GM21786 (cell line): Measurements from ENCODE around the gene NR3C1.
A peak's percentile ranks its signal among the peaks of the same experiment; 100 is the strongest.

ENCODE experiments used
- ATAC-seq: cut with Tn5 transposase; IDR thresholded peaks from one replicate; pipeline ENCODE4 v1.9.1; 2021; ENCODE audit not compliant: unreplicated experiment

NR3C1 gene

GRCh38 chr5:143267186-143267585, 136.3 kb downstream of the NR3C1 start:
- ATAC-seq, result no peak

GRCh38 chr5:143265995-143266394, 137.5 kb downstream of the NR3C1 start:
- ATAC-seq, result no peak

- no peak for ATAC-seq
Measured at GRCh38 chr5:143263272-143263810, 140.1 kb downstream of the NR3C1 start.

GRCh38 chr5:143262393-143263174, 140.9 kb downstream of the NR3C1 start:
- ATAC-seq, result peak; percentile 72

GRCh38 chr5:143261748-143262392, 141.6 kb downstream of the NR3C1 start:
- no peak for ATAC-seq

- ATAC-seq, result no peak
Measured at GRCh38 chr5:143259254-143259605, 144.3 kb downstream of the NR3C1 start.

- no peak for ATAC-seq
Measured at GRCh38 chr5:143258559-143259253, 144.8 kb downstream of the NR3C1 start.

GRCh38 chr5:143254819-143255218, 148.7 kb downstream of the NR3C1 start:
- ATAC-seq, result no peak

GRCh38 chr5:143251946-143252345, 151.5 kb downstream of the NR3C1 start:
- no peak for ATAC-seq

- peak; percentile 75 for ATAC-seq
Measured at GRCh38 chr5:143251190-143251589, 152.3 kb downstream of the NR3C1 start.

GRCh38 chr5:143249851-143250250, 153.6 kb downstream of the NR3C1 start:
- ATAC-seq, result no peak

GRCh38 chr5:143248822-143249579, 154.5 kb downstream of the NR3C1 start:
- no peak for ATAC-seq

GRCh38 chr5:143248391-143248790, 155.1 kb downstream of the NR3C1 start:
- no peak for ATAC-seq

- ATAC-seq, result no peak
Measured at GRCh38 chr5:143247134-143247815, 156.2 kb downstream of the NR3C1 start.

- ATAC-seq, result no peak
Measured at GRCh38 chr5:143245929-143246561, 157.4 kb downstream of the NR3C1 start.

GRCh38 chr5:143244990-143245389, 158.5 kb downstream of the NR3C1 start:
- no peak for ATAC-seq

- no peak for ATAC-seq
Measured at GRCh38 chr5:143244000-143244736, 159.3 kb downstream of the NR3C1 start.

- no peak for ATAC-seq
Measured at GRCh38 chr5:143243103-143243502, 160.4 kb downstream of the NR3C1 start.

GRCh38 chr5:143241892-143242291, 161.6 kb downstream of the NR3C1 start:
- ATAC-seq, result no peak
